GM18520 (cell line): ENCODE measurements around the gene TRIO.
"Not testable (repeated sequence)": the region's sequence is repeated elsewhere in the genome, so short reads cannot be mapped to it uniquely, and the experiment has no call there.

Experiments used
- ATAC-seq: cut with Tn5 transposase; IDR thresholded peaks from one replicate; pipeline ENCODE4 v1.9.1; 2021; ENCODE audit not compliant: unreplicated experiment

TRIO gene

DNA sequence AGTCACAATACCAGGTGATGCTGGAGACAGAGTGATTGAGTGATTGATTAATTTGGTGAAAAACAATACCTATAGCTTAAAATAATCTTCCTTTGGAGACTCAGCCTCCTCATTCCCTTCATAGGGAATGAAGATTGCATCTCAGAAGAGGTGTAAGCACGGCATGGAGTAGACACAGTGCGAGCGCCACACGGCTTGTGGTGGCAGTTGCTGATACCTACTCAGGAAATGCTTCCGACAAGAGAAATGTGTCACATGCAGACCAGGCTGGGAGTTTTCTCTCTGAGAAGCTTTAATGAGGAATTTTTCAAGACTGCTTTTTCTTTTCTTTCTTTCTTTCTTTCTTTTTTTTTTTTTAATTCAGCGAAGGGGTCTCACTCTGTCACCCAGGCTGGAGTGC is 226.6 kb downstream of the TRIO start:
- no peak for ATAC-seq

DNA sequence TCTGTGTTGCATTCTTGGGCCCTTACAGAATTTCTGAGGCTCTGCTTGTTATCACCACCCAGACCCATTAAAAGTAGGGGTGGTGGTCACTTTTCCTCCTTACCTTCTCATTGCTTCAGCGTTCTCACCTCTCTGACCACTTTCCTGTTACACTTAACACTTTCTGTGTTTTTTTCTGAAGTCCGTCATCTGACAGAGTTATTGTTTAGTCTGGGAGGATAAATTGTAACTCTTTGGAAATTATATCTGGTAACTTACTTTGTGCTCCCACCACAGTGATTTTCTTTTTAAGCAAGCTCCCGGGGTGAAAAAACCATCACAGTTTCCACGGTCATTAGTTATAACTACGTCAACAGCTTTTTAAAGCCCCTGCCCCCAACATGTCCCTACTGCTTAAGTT is 227.2 kb downstream of the TRIO start:
- ATAC-seq = no peak

DNA sequence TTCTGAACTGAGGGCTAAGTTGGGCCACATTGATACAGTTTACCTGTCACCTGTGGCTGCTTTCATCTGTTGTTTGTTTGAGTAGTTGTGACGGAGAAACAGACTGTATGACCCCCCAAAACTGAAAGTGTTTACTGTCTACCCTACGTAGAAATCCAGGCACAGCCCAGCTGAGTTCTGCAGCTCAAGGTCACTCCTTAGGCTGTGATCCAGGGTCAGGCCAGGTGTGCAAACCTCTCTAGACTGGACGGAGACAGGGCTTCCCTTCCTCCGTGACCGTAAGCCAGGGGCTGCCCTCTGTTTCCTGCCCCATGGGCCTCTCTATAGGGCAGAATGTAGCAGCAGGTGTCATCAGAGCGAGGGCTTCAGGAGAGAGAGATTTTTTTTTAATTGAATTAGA is 230.5 kb downstream of the TRIO start:
- no peak for ATAC-seq

DNA sequence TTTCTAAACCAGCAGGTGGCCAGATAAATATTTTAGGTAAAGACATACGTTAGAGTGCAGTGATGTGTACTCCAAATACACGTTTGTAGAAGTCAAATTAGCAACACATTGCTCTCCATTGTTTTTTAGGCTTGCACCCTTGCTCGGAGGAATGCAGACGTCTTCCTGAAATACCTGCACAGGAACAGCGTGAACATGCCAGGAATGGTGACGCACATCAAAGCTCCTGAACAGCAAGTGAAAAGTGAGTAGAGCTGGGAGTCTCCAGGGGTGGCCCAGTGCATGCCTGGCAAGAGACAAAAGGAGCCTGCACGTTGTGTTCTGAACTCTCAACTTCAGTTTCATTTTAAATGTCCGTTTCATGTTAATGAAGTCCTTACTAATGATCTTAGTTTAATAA is 231.0 kb downstream of the TRIO start:
- ATAC-seq = no peak

DNA sequence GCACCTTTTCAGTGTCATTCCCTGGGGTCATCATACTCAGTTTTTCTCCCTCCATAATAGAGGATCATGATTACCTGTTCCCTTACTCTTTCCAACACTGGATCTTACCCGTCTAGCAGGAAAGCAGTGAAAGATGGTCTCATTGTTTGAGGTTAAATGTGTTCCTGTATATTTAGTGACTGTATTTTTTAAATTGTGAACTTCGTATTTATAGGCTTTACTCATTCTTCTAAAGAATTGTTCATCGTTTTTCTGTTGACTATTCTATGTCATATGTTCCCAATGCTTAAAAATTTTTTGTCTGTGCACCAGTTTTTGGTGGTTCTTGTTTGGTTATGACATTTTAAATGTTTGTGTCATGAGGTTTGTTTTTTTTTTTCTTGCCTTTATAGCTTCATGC is 233.6 kb downstream of the TRIO start:
- ATAC-seq = no peak

DNA sequence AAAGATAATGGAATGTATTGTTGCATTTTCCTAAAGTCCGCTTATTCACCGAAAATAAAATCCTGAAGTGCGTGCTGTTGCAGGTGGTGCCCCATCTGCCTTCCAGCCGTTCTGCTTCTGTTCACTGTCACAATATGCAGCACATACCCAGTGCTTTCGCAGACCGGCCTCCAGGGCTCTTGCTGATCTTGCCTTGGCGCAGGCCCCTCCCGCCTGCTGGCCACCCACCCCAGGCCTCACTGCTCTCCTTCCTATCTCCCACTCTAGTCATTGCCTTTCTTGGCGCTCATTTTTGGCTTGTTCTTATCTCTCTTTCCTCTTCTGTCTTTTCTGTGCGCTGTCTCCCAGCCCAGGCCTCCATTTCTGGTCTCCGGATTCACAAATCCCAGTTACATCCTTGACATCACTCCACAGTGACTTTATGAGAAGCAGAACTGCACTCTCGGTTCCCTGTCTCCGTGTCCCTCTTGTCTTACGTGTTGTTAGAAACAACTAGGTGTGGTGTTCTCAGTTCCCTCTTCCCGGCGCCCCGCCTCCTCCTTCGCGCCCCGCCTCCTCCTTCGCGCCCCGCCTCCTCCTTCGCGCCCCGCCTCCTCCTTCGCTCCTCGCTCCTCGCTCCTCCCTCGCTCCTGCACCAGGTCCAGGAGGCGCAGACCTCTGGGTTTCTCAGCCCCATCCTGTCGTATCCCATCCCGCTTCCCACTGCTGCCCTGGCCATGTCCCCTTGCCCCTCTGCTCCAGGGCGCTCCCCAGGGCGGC is 236.8 kb downstream of the TRIO start:
- ATAC-seq = no peak

DNA sequence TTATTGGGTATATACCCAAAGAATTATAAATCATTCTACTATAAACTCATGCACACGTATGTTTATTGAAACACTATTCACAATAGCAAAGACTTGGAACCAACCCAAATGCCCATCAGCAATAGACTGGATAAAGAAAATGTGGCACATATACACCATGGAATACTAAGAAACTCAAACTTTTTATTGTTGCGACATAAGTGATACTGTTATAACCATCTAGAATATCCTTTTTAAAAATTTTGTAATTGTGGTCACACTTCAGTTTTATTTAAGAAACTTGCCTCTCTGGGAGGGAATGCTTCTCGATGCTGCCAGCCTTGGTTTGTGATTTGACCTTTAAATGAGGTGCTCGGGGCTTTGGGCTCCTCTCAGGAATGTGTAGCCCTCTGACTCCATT is 237.6 kb downstream of the TRIO start:
- no peak for ATAC-seq

DNA sequence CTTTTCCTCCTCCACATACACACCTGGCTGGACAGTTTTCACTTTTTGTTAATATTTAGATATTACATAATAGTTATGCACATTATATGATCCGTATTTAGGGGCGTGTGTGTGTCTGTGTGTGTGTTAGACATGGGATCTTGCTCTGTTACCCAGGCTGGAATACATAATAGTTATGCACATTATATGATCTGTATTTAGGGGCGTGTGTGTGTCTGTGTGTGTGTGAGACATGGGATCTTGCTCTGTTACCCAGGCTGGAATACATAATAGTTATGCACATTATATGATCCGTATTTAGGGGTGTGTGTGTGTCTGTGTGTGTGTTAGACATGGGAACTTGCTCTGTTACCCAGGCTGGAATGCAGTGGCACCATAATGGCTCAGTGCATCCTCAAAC is 239.5 kb downstream of the TRIO start:
- no peak for ATAC-seq

DNA sequence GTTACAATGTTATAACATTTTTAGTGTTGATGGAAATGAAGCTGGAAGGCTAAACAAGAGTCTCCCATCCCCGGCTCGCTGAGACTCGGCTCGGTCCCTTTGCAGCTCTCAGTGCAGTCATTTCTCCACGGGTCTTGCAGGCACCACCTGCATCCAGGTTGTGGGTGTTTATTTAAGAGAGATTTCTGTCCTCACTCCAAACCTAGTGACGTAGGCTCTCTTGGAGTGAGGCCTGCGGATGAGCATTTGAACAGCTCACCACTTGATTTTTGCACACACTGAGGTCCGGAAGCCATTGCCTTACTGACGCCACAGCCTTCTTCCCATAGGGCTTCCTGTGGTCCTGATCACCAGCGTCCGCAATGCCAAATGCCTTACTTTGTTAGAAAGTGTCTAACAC is 240.8 kb downstream of the TRIO start:
- ATAC-seq = no peak

DNA sequence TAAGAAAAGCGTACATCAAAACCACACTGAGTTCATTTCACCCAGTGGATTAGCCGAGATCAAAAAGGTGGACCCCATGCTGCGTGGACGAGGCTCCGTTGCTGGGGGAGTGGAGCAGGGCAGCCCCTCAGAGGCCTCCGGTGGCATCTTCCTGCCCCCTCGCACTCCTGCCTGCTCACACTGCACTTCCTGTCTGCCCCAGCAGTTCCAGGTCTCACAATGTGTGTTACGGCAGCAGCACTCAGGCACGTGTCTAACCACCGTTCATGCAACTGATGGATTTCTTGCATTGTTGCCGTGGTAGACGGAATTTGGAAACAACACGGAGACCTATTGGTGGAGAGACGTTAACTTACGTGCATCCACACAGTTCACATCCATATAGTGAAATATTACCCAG is 241.9 kb downstream of the TRIO start:
- no peak for ATAC-seq

DNA sequence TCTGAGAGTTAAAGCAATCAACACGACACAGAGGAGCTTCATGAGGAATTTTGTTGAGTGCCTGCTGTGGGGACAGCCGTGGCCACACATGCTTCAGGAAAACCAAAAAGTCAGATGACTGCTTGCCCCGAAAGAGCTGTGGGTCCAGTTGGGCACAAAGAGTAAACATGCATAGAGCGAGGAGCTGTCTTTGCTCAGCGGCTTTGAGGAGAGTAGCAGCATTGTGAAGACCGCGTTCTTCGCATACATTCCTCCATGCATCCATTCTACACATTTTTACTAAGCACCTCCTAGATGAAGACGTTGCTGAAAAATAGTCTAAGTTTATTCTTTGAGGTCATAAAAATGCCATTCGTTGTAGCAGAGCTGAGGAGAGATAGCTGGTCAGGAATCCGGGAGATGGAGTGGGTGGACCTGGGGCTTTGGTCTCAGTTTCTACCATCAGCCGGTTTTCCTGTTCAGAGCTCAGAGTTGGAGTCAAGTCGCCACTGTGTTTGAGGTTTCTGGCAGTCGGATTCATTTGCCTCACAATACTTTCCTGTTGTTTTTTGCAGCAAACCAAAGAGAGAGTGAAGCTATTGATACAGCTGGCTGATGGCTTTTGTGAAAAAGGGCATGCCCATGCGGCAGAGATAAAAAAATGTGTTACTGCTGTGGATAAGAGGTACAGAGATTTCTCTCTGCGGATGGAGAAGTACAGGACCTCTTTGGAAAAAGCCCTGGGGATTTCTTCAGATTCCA is 243.9 kb downstream of the TRIO start:
- ATAC-seq = no peak

DNA sequence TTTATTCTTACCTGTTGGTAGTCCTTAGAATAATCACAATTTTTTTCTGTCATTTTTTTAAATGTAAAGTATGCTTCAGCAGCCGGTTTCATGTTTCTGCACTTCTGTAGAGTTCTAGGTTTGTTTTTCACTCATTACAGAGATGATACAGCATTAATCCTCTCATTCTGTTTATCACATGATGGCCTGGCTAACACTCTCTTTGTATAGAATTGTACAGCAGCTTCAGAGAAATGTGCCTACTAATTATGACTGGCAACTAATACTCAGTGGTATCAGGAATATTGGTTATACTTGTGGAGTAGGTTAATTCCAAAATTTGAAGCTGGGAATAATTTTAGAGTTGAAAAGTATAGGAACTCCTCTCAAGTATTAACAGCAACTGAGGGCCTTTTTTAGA is 245.6 kb downstream of the TRIO start:
- no peak for ATAC-seq

DNA sequence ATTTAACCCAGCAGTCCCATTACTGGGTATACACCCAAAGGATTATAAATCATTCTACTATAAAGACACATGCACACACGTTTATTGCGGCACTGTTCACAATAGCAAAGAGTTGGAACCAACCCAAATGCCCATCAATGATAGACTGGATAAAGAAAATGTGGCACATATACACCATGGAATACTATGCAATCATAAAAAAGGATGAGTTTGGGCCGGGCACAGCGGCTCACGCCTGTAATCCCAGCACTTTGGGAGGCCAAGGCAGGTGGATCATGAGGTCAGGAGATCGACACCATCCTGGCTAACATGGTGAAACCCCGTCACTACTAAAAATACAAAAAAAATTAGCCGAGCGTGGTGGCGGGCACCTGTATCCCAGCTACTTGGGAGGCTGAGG is 249.4 kb downstream of the TRIO start:
- ATAC-seq = not testable (repeated sequence)

DNA sequence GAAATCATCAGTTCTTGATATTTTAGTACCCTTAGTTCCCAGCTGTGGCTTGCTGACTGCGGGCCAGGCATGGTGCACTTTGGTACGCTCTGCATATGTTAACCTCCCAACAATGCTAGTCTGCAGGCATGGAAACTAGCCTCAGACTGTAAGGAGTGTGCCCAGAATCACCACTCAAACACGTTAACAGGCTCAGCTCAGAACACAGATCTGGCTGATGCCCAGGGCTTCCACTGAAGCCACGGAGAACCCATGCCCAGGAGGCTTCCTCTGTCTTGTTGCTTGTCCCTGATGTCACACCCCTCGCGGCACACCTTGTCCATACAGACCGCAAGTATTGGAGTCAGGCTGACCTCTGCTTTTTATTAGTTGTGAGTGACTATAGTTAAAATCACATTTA is 251.2 kb downstream of the TRIO start:
- no peak for ATAC-seq

DNA sequence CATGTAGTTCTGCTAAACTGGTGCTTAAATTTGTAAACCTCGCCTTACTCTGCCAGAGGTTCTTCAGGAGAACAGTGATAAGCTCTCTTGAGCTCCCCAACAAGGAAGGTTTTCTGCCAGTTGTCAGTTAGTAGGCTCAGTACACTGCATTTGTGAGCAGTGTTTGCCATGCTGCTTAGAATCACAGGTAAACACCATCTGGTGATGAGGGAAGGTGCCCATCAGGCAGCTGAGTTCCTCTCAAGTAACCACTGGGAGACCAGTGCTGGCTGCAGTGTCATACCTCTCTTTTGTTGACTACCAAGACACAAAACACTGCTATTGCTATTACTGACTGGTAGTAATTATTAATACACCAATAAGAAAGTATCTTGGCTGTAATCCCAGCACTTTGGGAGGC is 252.3 kb downstream of the TRIO start:
- no peak for ATAC-seq

DNA sequence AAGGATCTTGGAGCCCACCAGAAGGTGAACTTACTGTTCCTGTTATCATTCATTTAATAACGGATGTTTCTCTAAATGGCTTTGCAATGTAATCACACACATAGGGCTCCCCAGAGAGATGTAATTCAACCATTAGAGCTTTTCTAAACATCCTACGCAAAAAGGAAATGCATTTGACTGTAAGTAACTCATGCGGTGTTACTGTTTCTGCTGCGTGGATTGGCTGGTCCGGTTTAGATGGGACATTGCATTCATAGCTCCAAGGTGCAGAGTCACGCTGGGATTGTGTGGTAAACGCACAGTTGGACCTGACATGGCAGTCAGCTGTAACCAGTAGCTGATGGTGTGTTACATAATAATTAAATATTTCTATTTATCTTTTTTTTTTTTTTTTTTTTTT is 252.9 kb downstream of the TRIO start:
- ATAC-seq = no peak

DNA sequence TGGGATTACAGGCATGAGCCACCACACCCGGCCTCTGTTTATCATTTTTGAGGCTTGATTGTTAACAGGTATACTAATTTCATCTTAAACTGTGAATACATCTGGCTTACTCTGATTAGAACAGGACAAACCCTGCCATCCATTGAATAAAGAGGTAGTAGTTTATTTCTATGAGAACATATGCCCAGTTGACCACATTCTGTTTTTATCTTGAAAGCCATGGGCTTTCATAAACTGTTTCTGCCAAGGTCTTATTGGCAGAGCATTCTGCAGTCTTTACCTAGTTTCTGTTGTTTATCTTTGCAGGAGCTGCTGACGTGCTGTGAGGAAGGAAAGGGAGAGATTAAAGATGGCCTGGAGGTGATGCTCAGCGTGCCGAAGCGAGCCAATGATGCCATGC is 253.6 kb downstream of the TRIO start:
- ATAC-seq = no peak

DNA sequence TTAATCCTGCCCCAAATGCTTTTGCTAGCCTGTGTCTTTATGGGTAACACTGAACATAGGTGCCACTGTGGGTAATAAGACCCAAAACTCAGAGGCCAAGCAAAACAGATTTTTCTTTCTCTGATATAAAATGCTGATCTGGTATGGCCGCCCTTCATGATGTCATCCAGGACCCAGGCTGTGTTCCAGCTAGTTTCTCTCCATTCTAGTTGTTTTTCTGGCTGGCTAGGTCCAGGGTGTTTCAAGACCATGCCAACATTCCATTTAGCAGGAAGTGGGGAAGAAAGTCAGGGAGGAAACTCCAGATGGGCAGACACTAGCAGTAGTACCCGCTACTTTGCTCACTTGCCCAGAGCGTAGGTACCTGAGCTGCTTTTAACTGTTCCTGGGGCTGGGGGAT is 254.6 kb downstream of the TRIO start:
- ATAC-seq = no peak

DNA sequence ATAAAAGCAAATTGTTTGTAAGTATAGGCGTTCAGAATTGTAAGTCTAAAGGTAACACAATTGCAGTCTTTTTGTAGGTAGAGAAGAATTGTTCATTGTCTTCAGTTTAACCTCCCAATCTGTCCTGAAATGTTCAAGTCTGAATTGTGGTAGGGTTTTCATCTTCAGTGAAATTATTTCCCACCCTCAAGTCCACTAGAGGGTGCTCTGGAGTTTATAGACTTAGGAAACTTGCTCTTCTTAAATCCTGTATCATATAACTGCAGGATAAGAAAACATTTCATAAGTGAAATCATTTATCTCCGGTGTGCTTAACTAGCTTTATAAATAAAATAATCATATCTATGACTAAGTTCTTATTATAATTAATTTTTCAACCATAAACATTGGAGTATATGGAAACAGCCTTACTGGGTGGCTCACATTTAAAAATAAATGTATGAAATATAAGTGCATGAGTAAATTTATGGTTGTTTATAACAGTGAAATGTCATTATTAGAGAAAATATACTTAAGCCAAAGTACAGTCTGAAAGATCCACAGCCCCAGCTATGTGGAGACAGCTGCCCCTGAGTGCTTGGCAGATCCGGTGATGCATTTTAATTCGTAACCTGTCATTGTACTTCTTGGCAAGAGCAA is 256.0 kb downstream of the TRIO start:
- no peak for ATAC-seq

DNA sequence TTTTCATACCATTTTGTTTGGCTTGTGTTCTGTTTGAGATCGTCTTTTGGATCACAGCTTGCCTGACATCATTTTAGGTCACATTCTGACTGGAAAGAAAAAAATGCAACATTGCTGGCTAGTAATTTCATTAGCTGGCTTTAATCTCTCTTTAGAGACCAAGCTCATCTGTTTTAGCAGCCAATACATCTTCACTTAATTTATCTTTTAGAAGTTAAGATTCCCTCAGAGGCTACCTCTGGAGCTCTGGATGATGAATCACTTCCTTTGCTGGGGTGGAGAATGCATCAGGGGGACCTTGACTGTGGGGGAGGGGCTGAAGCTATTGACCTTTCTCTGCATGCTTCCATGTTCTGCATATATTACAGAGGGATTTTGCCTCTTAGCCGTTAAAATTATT is 256.9 kb downstream of the TRIO start:
- ATAC-seq = no peak

DNA sequence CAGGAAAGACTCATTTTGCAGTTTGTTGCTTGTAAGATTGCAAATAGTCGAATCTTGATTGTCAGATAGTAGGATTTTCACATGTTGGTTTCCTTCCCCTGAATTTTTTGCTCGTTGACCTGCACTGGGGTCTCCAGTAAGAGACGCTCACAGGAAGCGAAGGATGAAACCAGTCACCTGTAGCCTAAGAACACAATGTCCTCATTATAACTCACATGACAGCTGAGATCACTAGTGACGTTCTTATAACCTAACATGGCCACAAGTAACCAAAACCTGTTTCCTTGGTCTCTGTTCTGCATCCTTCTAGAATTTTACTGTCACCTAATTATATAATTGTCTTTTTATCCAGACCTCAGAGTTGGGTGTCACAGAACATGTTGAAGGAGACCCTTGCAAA is 257.5 kb downstream of the TRIO start:
- ATAC-seq = no peak

DNA sequence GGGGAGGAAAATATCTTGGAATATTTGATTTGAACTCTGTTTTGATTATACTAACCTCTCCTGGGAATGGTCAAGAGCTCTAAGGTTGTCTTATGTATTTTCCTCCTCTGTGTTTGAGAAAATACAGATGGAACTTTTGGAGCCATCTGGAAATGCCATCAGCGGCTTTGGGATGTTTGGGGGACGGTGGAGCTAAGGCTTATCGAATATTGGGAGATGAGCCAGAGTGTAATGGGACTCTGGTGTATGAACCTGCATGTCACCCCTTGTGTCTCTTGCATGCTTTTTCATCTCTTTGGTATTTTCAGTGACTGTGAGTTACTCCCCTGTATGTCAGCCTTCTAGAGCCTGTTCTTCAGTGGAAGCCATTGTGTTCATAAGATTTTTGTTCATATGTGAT is 258.5 kb downstream of the TRIO start:
- no peak for ATAC-seq
